Fibroblast of villous mesenchyme (primary cell): Measurements from ENCODE around the gene STIL. TPM values are rescaled to one million over a fixed set of nuclear protein-coding genes. Genes with fewer than 3 reads are reported as not detected.

ENCODE experiments used
- DNase-seq: peaks from one replicate; pipeline ENCODE4 v3.0.0-alpha.2; 2010; ENCODE audit warnings: low read depth
- H3K4me3 ChIP-seq: 2 replicates; pipeline ENCODE4 v1.5.1; 2011; ENCODE audit warnings: low read depth, mild to moderate bottlenecking, low read length
- CTCF ChIP-seq: IDR thresholded peaks from 2 replicates; pipeline ENCODE4 v1.5.1; 2012; ENCODE audit warnings: low read depth, mild to moderate bottlenecking, low read length; ENCODE audit not compliant: insufficient read depth
- total RNA-seq: library from RNA; depleted of rRNA; stranded (reverse); fragments of >200 nt; gene quantifications from 2 replicates; pipeline ENCODE4 v1.2.3, GENCODE V29; 2012

The STIL gene
- total RNA-seq, 1 donor: 21.2 TPM

GRCh38 chr1:47224676-47225399 lies 89.1 kb downstream of the STIL start:
- no peak for DNase-seq
- no peak for TF ChIP-seq CTCF
- H3K4me3 ChIP-seq: no peak overlapping the region

- no peak for DNase-seq
- no peak overlapping the region for H3K4me3 ChIP-seq
- no peak for TF ChIP-seq CTCF
These were observed 89.8 kb downstream of the STIL start for GRCh38 chr1:47223921-47224675.

- H3K4me3 ChIP-seq: no peak overlapping the region
- TF ChIP-seq CTCF: no peak
These were observed 90.6 kb downstream of the STIL start for GRCh38 chr1:47223174-47223920.

GRCh38 chr1:47222476-47222875 lies 91.5 kb downstream of the STIL start:
- no peak for TF ChIP-seq CTCF
- no peak for DNase-seq
- H3K4me3 ChIP-seq: no peak overlapping the region

More at GRCh38 chr1:47223174-47223920, 90.6 kb downstream of the STIL start:
- no peak for DNase-seq

- no peak for TF ChIP-seq CTCF
- H3K4me3 ChIP-seq: no peak overlapping the region
- no peak for DNase-seq
These were observed 94.2 kb downstream of the STIL start for GRCh38 chr1:47219590-47220220.

GRCh38 chr1:47219001-47219400 lies 94.9 kb downstream of the STIL start:
- no peak overlapping the region for H3K4me3 ChIP-seq
- TF ChIP-seq CTCF: no peak
- no peak for DNase-seq
